Effector CD8-positive, alpha-beta T cell (primary cell): Measurements from ENCODE around the gene NCKAP5.

Experiments used
- DNase-seq: peaks from one replicate; lab custom pipeline; 2025; lab: John Stamatoyannopoulos, UW

The NCKAP5 gene

DNA sequence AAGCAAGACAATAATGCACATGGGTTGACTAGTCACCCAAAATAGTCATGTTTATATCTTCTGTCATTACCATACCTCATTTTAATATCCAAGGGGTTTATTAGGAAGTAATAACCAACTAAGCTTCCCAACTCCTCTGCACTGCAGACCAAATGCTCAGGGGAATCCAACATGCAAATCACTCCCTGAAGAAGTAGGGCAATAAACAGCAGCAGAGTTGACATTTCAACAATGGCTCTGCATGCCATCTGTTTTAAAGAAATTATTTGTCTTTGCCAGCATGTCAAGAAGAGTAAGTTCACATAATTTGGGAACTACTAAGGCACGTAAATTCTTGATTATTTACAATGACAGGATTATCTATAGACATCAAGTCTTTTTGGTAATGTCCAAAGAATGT lies 813.9 kb downstream of the NCKAP5 start:
- no peak for DNase-seq

DNA sequence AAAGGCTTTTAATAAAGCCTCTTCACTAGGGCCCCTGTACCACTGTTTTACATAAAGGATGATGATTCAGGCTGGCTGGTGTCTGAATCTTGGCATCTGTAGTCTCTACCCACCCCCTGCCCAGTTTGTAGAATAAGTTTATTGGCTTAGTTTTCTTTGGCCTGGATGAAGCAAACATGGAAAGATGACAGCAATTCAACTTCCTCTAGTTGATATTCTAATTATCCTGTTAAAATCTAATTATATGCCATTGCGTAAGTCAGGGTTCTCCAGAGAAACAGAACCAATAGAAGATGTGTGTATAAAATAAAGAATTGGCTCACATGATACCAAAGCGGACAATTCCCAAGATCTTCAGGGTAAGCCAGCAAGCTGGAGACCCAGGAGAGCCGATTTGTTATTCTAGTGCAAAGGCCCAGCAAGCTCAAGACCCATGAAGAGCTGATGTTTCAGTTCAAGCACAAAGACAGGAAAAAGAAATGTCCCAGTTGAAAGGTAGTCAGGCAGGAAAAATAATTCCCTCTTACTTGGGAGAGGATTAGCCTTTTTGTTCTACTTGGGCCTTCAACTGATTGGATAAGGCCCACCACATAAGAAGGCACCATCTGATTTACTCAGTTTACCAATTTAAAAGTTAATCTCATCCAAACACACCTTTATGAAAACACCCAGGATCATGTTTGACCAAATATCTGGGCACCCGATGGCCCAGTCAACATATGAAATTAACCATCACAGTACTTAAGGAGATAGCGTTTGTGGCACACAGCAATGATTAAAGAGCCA lies 815.6 kb downstream of the NCKAP5 start:
- DNase-seq, result no peak

DNA sequence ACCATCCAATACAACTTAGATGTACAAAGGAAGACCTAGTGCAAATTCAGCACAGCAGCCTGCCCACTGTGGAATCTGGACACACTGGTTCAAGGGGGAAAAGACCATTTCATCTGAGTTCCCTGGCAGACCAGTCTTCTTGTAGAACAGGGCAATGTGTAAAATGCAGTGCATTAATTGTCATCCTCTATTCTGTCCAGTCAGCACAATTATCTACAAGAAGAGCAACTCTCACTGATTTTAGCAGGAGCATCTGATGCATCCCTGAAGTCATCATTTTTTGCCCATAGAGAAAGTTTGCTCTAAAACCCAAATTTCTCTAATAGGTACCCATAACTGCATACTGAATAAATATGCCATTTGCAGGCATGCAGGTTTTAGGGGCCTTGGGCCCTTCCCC lies 816.4 kb downstream of the NCKAP5 start:
- DNase-seq, result no peak

DNA sequence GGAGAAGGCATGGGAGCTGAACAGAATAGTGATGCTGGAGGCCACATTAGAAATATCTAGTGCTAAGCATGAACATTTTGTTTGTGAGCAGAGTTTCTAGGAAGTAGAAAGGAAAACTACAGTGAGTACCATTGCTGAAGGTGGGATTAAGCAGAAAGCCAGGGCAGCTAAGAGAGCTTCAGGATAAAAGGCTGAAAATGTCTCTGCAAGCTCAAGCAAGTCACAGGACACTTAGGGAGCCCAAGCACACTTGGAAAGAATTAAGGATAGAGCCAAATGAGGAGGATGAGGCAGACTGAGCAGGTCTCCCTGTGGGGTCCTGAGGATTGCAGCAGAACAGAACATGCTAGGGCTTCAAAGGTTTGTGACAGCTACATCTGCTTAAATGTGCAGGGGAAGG lies 817.7 kb downstream of the NCKAP5 start:
- DNase-seq, result no peak

DNA sequence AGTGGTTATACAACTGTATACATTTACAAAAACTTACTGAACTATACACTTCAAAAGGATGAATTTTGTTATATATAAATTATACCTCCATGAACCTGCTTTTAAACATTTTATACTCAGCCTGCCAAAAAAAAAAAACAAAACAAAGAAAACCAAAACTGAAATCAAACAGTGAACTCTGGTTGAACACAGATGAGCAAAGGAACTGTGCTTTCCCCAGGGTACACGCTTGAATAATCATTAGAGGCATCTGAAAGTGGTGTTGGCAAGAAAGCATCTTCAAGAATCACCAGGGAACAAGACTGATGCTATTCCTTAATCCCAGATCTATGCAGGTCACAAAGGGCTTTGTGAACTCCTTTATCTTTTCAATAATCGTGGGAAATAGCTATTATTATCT lies 821.2 kb downstream of the NCKAP5 start:
- DNase-seq, result no peak

DNA sequence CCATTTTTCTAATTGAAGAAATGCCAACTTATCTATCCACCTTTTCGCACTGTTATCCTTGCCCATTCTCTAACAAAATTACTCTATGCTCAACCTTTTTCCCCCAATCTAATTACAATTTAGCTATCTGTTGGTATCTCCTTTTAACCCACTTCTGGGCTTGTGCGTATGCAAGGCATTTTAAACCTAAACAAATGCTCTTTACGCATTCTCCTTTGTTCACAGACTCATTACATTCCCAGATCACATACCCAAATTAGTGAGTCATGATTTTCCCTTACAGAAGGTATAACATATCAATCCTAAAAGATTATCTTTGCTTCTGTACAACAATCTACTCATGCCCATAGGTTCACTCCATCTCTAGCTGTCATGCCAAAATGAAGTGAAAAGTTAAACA lies 826.5 kb downstream of the NCKAP5 start:
- DNase-seq, result no peak

DNA sequence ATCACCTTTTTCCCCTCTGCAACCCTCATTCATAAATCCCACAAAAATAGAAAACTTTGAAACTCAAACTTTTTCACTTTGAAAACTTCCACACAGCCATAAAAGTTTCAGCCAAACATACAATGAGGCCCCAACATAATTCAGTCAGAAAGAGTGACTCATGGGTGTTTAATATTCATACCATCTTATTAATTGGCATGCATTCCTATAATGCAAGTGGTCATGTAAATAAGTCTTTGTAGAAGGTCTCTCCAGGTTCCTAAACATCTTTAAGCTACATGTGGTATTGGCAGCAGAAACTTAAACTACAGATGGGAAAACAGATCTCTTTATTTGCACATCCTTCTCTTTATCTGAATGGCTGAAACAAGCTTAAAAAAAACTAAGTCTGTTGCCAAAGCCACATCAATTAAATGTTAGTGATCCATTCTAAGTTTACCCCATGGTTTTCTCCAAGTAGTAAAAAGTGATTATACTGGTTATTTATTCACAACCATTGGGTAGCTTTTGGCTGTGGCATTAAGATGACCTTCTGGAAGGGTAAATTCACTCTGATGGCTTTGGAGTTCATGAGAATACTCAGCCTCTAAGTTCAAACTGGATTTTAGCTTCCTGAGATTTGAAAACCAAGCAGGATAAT lies 828.1 kb downstream of the NCKAP5 start:
- DNase-seq, result no peak

DNA sequence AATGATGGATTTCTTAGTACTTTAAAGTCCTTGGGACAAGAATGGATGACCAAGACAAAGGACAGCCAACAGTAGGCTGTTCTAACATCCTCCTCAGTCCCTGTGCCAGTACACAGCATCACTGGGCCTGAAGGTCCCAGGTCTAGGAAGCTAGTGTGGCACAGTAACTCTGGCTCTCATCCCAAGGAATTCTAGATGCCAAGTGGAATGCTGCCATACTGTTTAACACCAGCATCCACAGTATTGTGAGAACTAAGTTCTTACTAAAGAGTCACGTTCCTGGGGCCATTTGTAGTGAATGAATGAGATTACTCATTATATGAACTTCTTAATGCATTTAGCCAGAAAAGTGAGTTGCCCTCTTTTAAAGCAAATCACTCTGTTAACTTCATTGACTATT lies 830.0 kb downstream of the NCKAP5 start:
- DNase-seq, result no peak

DNA sequence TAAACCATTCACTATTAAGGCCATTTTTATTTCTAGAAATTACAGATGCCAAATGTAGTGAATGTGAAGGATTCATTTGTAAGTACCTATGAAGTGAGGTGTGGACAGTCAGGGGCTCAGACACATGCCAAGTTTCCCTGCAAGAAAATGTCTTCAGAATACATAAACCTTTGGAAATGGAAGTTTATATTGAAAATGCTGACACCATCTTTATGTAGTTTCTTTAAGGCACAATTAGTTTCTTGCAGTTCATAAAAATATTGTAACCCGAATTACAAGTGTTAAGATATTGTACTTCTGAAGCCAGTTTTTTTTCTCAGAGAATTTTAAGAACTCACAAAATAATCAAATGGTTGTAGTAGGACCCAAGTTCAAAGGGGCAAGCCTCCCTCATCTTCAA lies 832.2 kb downstream of the NCKAP5 start:
- DNase-seq, result no peak

DNA sequence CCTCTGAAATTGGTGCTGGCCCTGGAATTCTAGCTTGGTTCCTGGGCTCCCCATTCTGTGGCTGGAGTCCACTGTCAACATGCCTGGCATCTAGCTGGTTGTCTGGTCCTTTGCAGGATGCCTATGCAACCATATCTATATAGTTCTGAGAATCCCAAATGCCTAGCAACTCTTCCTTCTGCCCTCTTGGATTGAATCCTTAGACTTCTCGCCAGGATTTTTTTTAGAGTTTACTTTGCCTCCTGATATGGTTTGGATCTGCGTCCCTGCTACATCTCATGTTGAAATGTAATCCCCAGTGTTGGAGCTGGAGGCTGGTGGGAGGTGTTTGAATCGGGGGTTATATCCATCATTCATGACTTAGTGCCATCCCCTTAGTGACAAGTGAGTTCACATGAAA lies 833.3 kb downstream of the NCKAP5 start:
- no peak for DNase-seq

DNA sequence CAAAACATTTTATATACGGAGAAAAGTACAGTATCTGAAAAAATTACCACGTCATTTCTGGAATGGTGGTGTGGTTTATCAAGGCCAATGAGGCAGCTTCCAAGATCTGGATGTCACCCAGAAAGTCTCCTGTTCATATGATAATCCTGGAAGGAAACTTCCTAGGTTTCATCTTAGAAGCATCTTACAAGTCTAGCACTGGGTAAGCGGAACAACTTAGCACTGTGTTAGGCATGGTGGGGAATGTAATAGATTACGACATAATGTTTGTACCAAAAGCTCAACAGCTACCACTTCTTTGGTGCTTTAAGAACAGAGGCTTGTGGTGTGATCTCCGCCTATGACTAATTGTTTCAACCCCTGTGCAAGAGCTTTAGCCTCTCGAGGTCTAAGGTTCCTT lies 835.2 kb downstream of the NCKAP5 start:
- DNase-seq, result no peak

DNA sequence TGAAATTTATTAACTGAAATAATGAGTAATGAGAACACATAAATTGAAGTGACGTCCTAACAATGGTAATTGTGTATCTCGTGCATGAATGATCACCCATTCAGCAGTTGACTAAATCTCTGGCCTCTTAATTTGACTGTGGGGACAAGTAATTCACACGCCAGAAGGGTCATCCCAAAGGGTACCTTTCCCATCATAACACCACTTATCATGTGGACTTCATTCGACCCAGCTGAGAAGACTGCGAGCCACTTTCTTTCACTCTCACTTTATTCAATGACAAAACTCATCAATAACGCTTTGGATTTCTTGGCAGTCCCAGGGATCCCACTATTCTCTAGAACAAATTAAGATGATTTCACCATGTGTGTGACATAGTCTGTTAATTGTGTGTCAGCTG lies 835.6 kb downstream of the NCKAP5 start:
- no peak for DNase-seq

DNA sequence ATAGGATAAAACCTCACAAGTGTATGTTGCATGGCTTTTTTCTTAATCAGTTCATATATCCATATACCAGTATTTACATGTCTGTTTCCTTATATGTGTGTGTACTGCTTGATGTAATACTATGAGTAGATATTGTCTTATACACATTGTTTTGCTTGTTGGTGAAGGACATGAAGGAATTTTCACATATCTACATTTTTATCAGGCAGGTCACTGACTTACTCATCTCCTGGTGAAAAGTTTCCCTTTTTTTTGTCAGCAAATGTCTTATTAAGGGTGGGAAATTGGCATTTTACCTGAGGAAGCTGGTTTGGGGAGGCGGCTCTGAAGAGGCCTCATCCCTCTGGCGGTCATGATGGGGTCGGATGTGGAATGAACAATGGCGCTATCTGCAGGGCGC lies 836.8 kb downstream of the NCKAP5 start:
- no peak for DNase-seq

DNA sequence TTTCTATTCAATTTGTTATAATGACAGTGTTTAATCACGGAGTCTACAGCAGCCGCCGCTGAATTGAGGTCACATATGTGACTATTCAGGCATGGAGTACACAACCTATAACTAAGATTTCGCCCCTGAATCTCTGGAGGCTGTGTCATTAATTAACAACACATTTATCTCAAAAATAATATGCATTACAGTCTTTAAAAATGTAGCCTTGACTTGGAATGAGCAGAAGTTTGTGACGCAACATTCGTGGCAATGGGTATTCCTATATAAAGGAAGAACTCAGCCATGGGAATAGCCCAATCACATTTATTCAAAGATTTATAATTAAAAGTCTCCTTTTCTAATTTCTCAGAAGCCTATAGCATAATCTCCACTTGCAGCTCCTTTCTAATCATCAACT lies 837.7 kb downstream of the NCKAP5 start:
- DNase-seq, result no peak

DNA sequence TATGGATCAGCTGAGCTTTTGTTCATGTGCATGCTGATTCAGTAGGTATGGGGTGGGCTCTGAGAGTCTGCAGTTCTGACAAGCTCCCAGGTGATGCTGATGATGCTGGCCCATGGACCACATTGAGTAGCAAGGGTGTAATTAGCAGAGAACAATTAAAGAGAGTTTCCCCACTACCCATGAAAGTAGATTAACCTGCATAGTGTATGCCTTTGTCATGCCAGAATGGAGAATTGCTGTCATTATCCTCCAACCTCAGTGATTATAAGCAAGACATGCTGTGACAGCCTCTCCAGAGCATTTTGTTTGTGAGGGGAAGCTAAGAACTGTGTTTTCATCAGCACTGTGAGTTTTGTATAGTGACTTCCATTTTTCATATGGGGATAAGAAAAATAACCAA lies 838.7 kb downstream of the NCKAP5 start:
- no peak for DNase-seq

DNA sequence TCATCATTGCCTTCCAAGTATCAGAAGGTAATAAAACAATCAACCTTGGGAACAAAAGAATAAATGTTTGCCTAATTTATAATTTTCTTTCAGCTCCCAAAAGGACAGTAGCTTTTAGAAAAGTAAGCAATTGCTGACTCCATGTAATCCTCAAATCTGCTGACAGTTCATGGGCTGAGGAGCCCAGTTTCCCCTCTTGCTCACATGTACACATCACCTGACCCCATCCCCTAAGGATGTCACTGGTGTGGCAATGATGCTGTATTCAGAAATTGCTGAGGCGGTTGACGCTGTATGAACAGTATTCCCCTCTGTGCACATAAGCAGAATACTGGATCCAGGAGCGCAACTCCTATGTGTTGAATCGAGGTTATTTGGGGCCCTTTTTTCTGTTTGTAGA lies 842.1 kb downstream of the NCKAP5 start:
- DNase-seq, result no peak

DNA sequence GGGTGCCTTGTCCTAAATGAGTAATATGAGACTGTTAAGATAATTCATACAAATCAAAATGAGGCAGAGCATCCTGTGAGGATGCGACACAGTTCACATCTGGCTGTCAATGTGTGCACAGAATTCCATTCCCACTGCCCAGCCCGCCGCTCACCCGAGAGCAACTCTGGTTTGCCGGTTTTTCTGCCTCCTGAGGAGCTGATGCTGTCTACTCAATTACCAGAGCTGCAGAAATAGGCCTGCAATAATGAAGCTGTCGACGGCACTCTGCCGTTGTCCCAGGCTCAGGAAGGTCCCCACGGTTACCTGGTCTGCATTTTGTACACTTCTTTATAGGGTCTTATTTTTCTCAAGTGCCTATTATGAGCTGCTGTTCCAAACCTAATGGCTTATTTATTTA lies 842.5 kb downstream of the NCKAP5 start:
- DNase-seq, result no peak

DNA sequence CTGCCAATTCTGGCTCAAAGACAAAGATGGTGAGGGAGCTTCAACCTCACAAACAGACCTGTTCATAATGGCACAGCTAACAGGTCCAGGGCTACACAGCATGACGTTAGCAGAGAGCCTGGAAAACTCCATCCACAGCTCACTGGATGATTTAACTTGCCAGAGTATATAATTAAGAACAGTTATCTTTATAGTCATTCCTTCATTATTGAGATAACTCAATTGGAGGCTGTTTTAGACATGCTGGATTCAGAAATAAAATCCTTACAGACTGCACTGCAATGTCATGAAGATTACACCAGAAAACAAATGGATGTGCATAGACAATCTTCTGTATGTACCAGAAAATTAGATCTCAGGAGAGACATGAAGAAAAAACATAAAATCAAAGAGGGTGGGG lies 843.1 kb downstream of the NCKAP5 start:
- DNase-seq, result no peak

DNA sequence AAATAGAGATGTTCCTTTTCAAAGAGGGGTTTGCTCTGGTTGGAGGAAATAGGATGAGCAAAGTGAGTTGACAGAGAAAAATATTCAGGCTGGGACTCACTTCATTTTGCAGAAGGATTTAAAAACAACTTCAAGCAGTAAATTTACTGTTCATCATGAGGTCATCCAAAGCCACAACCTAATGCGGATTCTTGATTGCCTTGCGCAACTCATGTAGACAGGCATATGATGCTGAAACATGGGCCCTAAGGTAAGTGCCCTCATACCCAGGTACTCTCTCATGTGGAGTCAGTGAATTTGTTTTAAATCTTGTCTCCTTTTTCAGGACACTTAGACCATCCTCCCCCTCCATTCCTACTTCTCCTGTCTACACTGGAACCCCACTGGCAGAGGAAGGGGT lies 846.3 kb downstream of the NCKAP5 start:
- no peak for DNase-seq

DNA sequence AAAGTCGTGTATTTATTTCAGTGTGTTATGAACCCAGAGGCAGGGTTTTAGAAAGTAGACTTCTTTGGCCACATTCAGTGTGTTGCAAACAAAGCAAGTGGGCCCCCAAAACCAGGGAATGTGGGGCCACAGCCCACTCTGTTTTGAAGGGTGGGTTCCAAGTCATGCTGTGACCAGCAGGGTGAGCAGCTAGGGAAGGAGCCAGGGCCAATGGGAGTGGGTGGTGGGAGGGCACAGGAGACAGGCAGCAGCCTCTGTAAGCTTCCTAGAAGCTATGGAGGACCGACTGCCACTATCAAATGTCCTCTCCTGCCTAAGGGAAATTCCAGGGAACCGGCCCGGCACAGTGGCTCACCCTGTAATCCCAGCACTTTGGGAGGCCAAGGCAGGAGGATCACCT lies 847.9 kb downstream of the NCKAP5 start:
- DNase-seq, result no peak

DNA sequence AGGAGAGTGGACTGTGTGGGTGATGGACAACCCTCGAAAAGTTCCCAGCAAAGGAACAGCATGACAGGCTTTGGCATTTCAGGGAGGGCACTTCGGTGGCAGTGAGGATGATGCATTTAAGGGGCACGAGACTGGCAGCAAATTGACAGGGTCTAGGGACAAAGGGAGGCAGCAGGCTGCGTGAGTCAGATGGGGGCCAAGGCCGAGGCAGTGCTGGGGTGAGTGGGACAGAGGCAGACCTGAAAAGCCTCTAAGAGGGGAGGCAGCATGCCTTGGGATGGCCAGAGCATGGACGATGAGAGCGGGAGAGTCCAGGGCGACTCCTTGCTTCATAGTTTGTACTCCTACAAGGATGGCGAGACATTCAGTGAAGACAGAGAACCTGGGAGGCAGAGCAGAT lies 848.8 kb downstream of the NCKAP5 start:
- DNase-seq, result no peak

DNA sequence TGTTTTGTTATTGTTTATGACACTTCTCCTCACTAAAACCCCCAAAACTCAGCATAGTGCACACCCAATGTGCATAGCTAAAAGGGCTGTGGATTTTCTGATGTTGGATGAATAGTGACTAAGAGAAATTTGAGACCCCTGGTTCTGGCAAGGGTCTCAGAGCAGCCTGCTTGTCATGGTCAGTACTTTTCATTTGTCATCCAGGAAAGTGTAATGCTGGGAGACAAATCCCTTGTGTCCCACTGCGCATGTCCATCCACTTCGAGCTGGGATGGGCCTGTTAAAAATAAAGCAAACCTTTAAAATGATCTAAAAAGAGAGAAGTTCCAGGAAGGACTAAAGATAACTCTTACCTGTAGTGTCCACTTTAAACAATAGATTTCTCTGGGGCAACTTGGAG lies 851.3 kb downstream of the NCKAP5 start:
- no peak for DNase-seq

DNA sequence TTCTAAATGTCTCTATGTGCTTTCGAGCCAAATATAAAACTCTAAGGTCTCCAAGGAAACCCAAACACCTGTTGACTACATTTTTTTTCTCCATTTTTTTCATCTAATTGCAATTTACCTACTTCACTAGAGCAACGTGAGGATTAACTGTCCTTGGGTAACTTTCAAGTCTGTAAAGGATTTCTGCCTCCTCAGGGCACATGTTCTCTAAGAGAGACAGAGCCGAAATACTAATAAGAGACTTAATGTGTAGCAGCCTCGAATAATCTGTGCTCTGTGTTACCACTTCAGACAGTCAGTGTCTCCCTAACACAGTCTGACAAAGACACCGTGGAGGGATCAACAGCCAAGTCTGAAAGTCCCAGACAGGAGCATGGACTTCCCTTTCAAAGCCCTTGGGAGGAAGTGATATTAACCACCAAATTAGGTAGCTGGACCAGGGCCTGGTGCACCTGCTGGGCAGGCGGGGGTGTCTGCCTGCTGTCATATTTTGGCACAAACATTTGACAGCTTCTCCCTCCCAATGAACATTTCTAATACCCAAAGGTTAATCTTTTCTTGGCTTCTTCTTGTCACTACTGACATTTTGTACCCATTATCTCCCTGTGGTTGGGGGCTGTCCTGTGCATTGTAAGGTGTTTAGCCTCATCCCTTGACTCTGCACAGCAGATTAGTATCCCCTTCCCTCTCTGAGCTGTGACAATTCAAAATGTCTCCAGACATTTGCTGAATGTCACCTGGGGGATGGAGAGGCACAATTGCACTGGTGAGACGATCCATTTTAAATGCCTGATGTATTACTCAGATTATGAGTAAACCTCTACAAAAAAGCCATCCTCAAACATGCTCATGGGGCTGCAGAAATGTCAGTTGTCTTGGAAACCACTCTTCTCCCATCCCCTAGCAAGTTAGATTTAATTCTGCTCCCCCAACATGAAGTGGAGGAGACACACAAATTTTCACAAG lies 852.6 kb downstream of the NCKAP5 start:
- no peak for DNase-seq
